NCI-H2227 (cell line): ENCODE results near the gene FAF1.
A peak's percentile ranks its signal among the peaks of the same experiment; 100 is the strongest.
"Not testable (repeated sequence)": the region's sequence is repeated elsewhere in the genome, so short reads cannot be mapped to it uniquely, and the experiment has no call there.

Source experiments
- DNase-seq: peaks from one replicate; lab custom pipeline; 2025; ENCODE audit not compliant: unreplicated experiment; lab: John Stamatoyannopoulos, UW

FAF1 gene

GRCh38 chr1:50913954-50914353 lies 46.1 kb downstream of the FAF1 start:
- DNase-seq: no peak

DNA sequence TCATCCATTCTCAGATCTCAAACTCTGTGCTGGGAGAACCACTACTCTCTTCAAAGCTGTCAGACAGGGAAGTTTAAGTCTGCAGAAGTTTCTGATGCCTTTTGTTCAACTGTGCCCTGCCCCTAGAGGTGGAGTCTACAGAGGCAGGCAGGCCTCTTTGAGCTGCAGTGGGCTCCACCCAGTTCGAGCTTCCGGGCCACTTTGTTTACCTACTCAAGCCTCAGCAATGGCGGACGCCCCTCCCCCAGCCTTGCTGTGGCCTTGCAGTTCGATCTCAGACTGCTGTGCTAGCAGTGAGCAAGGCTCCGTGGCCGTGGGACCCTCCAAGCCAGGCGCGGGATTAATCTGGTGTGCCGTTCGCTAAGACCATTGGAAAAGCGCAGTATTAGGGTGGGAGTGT lies 49.7 kb downstream of the FAF1 start:
- DNase-seq: not testable (repeated sequence)

DNA sequence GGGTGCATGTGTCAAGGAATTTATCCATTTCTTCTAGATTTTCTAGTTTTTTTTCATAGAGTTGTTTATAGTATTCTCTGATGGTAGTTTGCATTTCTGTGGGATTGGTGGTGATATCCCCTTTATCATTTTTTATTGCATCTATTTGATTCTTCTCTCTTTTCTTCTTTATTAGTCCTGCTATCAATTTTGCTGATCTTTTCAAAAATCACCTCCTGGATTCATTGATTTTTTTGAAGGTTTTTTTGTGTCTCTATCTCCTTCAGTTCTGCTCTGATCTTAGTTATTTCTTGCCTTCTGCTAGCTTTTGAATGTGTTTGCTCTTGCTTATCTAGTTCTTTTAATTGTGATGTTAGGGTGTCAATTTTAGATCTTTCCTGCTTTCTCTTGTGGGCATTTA lies 52.5 kb downstream of the FAF1 start:
- DNase-seq: not testable (repeated sequence)

- DNase-seq: not testable (repeated sequence)
Observed at GRCh38 chr1:50906050-50906449, 54.0 kb downstream of the FAF1 start.

DNA sequence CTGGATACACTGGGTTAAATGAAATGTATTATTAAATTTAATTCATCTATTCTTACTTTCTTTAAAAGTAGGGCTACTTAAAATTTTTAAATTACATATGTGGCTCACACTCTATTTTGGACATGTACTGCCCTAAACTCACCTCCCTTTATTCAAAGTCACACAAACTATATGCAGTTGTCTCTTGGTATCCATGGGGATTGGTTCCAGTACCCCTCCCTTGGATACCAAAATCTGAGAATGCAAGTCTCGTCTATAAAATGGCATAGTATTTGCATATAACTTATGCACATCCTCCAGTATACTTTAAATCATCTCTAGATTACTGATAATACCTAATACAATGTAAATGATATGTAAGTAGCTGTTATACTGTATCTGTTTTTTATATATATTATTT lies 57.6 kb downstream of the FAF1 start:
- DNase-seq: no peak

DNA sequence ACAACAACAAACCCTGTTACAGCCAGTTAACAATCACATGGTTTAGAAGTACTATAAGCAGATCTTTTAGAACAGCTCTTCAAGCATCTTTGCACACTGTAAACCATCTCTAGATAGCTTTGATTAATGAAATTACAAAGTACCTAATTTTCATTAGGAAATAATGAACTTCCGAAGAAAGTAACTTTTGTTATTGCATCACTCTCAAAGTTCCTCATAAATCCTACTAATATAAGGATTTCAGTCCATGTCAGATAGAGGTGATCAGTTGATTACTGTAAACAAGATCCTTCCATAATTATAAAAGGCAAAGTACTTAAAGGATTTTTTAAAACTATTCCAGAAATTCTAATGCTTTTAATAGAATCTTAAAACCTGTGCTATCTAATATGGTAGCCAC lies 58.2 kb downstream of the FAF1 start:
- DNase-seq: no peak

DNA sequence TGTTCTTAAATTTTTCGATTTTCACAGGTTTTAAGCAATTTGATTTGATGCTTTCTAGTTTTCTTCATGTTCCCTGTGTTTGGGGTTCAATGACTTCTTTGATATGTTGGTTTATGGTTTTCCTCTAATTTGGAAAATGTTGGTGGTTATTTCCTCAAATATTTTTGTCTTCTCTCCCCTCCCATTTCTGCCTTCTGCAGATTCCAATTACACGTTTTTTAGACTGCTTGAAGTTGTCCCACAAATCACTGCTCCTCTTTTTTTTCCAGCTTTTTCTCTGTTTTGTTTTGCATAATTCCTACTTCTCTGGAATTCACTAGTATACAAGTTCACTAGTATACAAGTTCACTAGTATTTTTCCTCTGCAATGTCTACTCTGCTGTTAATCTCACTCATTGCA lies 61.3 kb downstream of the FAF1 start:
- DNase-seq: no peak

- no peak for DNase-seq
Observed at GRCh38 chr1:50894340-50894739, 65.7 kb downstream of the FAF1 start.

DNA sequence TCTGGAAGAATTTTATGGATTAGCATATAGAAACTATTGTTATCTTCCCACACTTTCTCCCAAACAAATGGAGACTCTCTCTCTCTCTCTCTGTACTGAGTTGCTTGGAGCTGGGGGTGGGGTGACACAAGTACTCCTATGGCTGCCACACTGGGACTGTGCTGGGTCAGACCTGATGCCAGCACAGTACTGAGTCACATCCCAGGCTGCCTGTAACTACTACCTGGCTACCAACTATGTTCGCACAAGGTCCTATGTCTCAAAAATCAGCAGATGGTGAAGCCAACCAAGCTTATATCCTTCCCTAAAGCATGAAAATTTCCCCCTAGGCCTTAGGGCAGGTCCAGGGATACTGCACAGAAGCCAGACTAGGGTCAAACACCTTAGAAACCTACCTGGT lies 66.6 kb downstream of the FAF1 start:
- no peak for DNase-seq

DNA sequence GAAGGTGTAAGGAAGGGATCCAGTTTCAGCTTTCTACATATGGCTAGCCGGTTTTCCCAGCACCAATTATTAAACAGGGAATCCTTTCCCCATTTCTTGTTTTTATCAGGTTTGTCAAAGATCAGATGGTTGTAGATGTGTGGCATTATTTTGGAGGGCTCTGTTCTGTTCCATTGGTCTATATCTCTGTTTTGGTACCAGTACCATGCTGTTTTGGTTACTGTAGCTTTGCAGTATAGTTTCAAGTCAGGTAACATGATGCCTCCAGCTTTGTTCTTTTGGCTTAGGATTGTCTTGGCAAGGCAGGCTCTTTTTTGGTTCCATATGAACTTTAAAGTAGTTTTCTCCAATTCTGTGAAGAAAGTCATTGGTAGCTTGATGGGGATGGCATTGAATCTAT lies 72.5 kb downstream of the FAF1 start:
- not testable (repeated sequence) for DNase-seq

- DNase-seq: no peak
Observed at GRCh38 chr1:50880373-50880772, 79.7 kb downstream of the FAF1 start.

- no peak for DNase-seq
Observed at GRCh38 chr1:50879137-50879536, 80.9 kb downstream of the FAF1 start.

GRCh38 chr1:50878434-50878833 lies 81.6 kb downstream of the FAF1 start:
- DNase-seq: no peak

DNA sequence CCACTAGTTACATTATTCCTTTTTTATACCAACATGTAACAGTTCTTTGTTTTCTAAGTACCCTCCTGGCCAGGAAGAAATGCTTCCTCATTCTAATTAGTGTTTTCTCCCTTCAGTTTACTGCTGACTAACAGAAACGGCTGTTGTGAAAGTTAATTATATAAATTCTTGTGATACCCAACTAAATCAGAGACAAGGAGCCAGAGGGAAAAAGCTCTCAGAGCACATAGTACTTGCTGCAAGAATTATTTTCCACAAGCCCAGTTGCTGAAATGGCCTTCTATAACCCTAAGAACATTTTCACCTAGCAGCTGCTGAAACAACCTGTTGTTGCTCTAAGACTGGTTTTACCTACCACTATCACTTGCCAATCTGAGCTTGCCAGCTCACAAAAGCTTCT lies 82.4 kb downstream of the FAF1 start:
- DNase-seq: no peak

DNA sequence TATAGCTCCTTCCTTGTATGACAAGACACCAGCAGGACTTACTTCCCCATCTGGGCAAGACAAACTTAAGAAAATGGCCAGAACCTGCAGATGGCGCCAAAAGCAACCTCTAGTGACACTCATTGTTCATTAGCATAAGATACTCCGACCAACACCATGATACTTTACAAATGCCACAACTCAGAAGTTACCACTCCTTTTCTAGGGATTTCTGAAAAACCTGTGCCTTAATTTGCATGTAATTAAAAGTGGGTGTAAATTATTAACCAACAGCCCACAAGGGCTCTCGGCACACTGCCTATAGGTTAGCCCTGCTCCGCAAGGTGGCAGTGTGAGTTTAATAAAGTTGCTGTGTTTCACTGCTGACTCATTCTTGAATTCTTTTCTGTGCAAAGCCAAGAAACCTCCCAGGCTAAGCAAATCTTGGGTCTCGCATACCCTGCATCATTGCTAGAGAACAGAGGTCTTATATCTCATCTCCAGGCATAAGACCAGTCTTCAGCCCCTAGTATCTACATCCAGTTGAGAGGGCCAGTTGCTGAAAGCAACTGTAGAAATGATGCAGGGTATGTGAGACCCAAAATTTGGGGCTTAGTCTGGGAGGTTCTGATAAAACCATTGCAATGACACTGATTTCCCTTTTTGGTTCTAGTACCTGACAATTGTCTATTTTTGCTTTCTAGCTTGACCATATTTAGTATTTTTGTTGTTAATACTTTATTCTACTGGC lies 86.4 kb downstream of the FAF1 start:
- DNase-seq: peak; percentile 17

- DNase-seq: not testable (repeated sequence)
Observed at GRCh38 chr1:50864845-50865244, 95.2 kb downstream of the FAF1 start.

- DNase-seq: no peak
Observed at GRCh38 chr1:50861772-50862171, 98.3 kb downstream of the FAF1 start.

DNA sequence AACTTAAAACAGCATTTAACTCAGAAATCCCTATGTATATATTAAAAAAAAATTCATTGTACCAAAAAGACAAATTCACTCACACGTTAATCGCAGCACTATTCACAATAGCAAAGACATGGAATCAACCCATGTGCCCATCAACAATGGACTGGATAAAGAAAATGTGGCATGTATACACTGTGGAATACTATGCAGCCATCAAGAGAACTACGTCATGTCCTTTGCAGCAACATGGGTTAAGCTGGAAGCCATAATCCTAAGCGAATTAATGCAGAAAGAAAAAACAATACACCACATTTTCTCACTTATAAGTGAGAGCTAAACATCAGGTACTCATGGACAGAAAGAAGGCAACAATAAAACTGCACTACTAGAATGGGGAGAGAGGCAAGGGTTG lies 99.4 kb downstream of the FAF1 start:
- no peak for DNase-seq

DNA sequence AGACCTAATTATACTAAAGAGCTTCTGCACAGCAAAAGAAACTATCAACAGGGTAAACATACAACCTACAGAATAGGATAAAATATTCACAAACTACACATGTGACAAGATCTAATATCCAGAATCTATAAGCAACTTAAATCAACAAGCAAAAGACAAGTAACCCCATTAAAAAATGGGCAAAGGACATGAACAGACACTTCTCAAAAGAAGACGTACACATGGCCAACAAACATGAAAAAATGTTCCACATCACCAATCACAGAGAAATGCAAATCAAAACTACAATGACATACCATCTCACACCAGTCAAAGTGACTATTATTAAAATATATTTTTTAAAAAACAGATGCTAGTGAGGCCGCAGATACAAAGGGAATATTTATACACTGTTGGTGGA lies 99.8 kb downstream of the FAF1 start:
- no peak for DNase-seq

- no peak for DNase-seq
Observed at GRCh38 chr1:50859657-50860056, 100.4 kb downstream of the FAF1 start.

DNA sequence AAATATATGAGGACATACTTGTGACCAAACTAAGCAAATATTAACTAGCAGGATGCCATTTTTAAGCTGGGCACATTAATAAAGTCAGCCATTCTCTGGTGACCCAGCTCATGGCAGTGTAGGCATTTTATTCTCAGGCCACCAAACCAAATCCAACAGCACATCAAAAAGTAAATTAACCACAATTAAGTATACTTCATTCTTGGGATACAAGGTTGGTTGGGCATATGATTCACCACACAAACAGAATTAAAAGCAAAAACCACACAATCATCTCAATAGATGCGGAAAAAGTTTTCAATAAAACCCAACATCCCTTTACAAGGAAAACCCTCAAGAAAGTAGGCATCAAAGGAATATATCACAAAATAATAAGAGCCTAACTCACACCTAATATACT lies 101.3 kb downstream of the FAF1 start:
- DNase-seq: no peak

DNA sequence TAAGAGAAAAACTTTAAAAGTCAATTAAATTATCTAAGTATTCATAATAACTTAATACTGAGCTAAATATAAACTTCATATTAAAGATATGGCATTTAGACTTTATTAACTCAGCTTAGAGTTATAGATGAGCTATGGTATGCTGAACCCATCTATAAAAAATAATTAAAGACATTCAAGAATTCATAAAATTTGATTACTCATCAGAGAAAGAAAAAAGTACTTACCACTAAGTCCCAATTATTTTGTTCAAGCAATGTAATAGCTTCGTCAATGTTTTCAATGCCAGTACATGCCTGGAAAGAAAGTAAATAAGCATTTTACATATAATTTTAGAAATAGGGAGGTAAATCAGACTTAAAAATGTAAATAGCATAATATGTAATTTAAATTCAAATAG lies 102.4 kb downstream of the FAF1 start:
- no peak for DNase-seq

- no peak for DNase-seq
Observed at GRCh38 chr1:50853325-50853724, 106.7 kb downstream of the FAF1 start.
